IgD-negative memory B cell (primary cell): ENCODE data around the gene HERC2. TPM values are rescaled to one million over a fixed set of nuclear protein-coding genes. Genes with fewer than 3 reads are reported as not detected.
"Not testable (repeated sequence)": the region's sequence is repeated elsewhere in the genome, so short reads cannot be mapped to it uniquely, and the experiment has no call there.

Source experiments
- H3K27ac Mint-ChIP-seq, 3 donors: one replicate each; pipeline ENCODE4 v1.8.0; 2020 to 2022; ENCODE audit warnings: mild to moderate bottlenecking in 3 of 3, mixed read lengths in 3 of 3, moderate library complexity in 1 of 3
- H3K27me3 Mint-ChIP-seq: one replicate; pipeline ENCODE4 v1.8.0; 2021; ENCODE audit warnings: mixed read lengths
- H3K36me3 Mint-ChIP-seq: one replicate; pipeline ENCODE4 v1.8.0; 2020; ENCODE audit warnings: mild to moderate bottlenecking, mixed read lengths
- H3K4me1 Mint-ChIP-seq, 3 donors: one replicate each; pipeline ENCODE4 v1.8.0; 2020 to 2022; ENCODE audit warnings: mixed read lengths in 3 of 3, mild to moderate bottlenecking in 1 of 3
- H3K4me3 Mint-ChIP-seq, 4 donors: one replicate each; pipeline ENCODE4 v1.8.0; 2020 to 2022; ENCODE audit warnings: mild to moderate bottlenecking in 4 of 4, mixed read lengths in 4 of 4, moderate library complexity in 3 of 4
- H3K9me3 Mint-ChIP-seq, 3 donors: one replicate each; pipeline ENCODE4 v1.8.0; 2020 to 2021; ENCODE audit warnings: mixed read lengths in 3 of 3, mild to moderate bottlenecking in 1 of 3
- polyA plus RNA-seq: library from polyadenylated mRNA; unstranded; fragments of 300-500 nt; fragmentation: Illumina TruSeq; gene quantifications from one replicate; pipeline ENCODE4 v1.2.3, GENCODE V29; 2021

HERC2 gene
- polyA plus RNA-seq, 1 donor from 2014 or later: 7.8 TPM

DNA sequence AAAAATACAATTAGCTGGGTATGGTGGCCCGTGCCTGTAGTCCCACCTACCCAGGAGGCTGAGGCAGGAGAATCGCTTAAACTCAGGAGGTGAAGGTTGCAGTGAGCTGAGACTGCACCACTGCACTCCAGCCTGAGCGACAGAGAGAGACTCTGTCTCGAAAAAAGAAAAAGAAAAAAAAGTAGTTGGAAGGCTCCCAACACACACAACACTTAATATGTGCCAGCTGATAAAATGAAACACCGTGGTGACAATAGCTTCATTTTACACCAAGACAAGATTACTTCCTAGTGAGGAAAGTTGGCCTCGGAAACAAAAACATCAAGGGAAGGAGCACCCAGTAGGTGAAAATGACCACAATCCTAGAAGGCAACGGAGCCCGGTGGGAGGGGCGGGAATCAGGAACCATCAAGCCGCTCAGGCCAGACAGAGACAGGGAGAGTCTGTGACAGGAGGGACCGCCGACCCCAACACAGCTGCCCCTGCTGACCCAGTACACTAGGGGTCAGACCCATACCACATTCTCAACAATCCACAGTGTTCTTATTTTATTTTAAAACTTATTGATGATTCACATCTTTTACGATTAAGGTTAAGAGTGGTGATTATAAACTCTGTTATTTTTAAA is 168.4 kb downstream of the HERC2 start:
- H3K27ac Mint-ChIP-seq: peak overlapping the region in 1 of 3 donors; percentile 56
- no peaks in the 10 kb centered on the region for H3K4me1 Mint-ChIP-seq
- peaks cover 12 to 18% (median 12%) of the 10 kb centered on the region in 3 donors for H3K9me3 Mint-ChIP-seq

DNA sequence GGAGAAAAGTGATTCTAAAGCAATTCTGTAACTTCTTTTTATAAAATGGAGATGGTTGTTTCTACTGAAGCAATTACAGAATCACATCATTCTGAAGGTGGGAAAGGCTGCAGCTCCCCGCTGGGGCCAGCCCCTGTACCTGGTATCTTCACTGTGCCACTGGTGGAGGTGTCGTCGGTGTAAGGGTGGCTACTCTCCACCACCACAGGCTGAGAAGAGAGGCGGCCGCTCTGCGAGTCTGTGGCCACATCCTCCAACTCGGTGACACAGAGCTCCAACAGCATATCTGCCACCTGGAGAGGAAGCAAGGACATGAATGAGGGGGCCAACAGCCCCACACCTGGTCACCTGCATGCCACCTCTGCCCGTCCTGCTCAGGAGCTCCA is 169.4 kb downstream of the HERC2 start:
- not testable (repeated sequence) for H3K27ac Mint-ChIP-seq, H3K4me3 Mint-ChIP-seq, H3K4me1 Mint-ChIP-seq, H3K27me3 Mint-ChIP-seq
- H3K36me3 Mint-ChIP-seq: peaks cover 12% of the 10 kb centered on the region
- peaks cover 12 to 18% (median 13%) of the 10 kb centered on the region in 3 donors for H3K9me3 Mint-ChIP-seq

More for the DNA sequence above, 168.4 kb downstream of the HERC2 start:
- no peak overlapping the region for H3K4me3 Mint-ChIP-seq
- no peaks in the 10 kb centered on the region for H3K27me3 Mint-ChIP-seq
- H3K36me3 Mint-ChIP-seq: peaks cover 9% of the 10 kb centered on the region

- H3K9me3 Mint-ChIP-seq: peaks cover 12 to 18% (median 13%) of the 10 kb centered on the region in 3 donors
- not testable (repeated sequence) for H3K27me3 Mint-ChIP-seq, H3K4me1 Mint-ChIP-seq, H3K4me3 Mint-ChIP-seq
- H3K36me3 Mint-ChIP-seq: peaks cover 12% of the 10 kb centered on the region
- peak overlapping the region in 1 of 3 donors; percentile 3 for H3K27ac Mint-ChIP-seq
These were observed 170.0 kb downstream of the HERC2 start for GRCh38 chr15:28151864-28152537.

- Mint-ChIP-seq H3K27ac (peak overlapping the region in 1 of 3 donors; percentile 3), H3K4me3 (no peak overlapping the region), H3K36me3 (peaks cover 19% of the 10 kb centered on the region), H3K9me3 (peaks cover 11 to 18% (median 12%) of the 10 kb centered on the region in 3 donors), H3K4me1 (no peaks in the 10 kb centered on the region), H3K27me3 (no peaks in the 10 kb centered on the region)
These were observed 174.2 kb downstream of the HERC2 start for GRCh38 chr15:28147801-28148200.

GRCh38 chr15:28145419-28145818 is 176.6 kb downstream of the HERC2 start:
- not testable (repeated sequence) for H3K4me1 Mint-ChIP-seq, H3K4me3 Mint-ChIP-seq, H3K27me3 Mint-ChIP-seq, H3K27ac Mint-ChIP-seq
- Mint-ChIP-seq H3K36me3 (peaks cover 19% of the 10 kb centered on the region), H3K9me3 (peaks cover 8 to 15% (median 9%) of the 10 kb centered on the region in 3 donors)

- H3K27ac Mint-ChIP-seq: no peak overlapping the region
These were observed 181.9 kb downstream of the HERC2 start for GRCh38 chr15:28140062-28140461.

DNA sequence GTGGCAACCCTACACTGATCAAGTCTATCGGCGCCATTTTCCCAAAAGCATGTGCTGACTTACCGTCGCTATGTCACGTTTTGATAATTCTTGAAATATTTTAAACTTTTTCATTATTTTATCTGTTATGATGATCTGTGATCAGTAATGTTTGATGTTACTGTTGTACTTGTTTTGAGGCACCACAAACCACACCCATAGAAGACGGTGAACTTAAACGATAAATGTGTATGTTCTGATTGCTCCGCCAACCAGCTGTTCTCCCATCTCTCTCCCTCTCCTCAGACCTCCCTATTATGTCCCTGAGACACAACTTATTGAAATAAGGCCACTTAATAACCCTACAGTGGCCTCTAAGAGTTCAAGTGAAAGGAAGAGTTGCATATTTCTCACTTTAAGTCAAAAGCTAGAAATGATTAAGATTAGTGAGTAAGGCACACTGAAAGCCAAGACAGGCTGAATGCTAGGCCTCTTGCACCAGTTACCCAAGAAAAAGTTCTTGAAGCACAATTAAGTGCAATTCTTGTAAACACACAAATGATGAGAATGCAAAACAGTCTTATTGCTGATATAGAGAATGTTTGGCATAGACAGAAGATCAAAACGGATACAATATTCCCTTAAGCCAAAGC is 184.5 kb downstream of the HERC2 start:
- Mint-ChIP-seq H3K4me1 (peaks cover 7 to 29% (median 12%) of the 10 kb centered on the region in 3 donors), H3K36me3 (peaks cover 17% of the 10 kb centered on the region), H3K27ac (peak overlapping the region in 2 of 3 donors; percentile 59 to 65)
- not testable (repeated sequence) for H3K4me3 Mint-ChIP-seq, H3K9me3 Mint-ChIP-seq, H3K27me3 Mint-ChIP-seq

More at GRCh38 chr15:28140062-28140461, 181.9 kb downstream of the HERC2 start:
- Mint-ChIP-seq H3K4me1 (peaks cover 7 to 24% (median 12%) of the 10 kb centered on the region in 3 donors), H3K36me3 (peaks cover 19% of the 10 kb centered on the region), H3K9me3 (no peaks in the 10 kb centered on the region), H3K4me3 (no peak overlapping the region), H3K27me3 (no peaks in the 10 kb centered on the region)

- peaks cover 7 to 29% (median 12%) of the 10 kb centered on the region in 3 donors for H3K4me1 Mint-ChIP-seq
- peak overlapping the region in 1 of 4 donors; percentile 41 for H3K4me3 Mint-ChIP-seq
- not testable (repeated sequence) for H3K9me3 Mint-ChIP-seq, H3K27me3 Mint-ChIP-seq
- peaks cover 15% of the 10 kb centered on the region for H3K36me3 Mint-ChIP-seq
- H3K27ac Mint-ChIP-seq: peak overlapping the region in 1 of 3 donors; percentile 86
These were observed 185.6 kb downstream of the HERC2 start for GRCh38 chr15:28136236-28136904.

DNA sequence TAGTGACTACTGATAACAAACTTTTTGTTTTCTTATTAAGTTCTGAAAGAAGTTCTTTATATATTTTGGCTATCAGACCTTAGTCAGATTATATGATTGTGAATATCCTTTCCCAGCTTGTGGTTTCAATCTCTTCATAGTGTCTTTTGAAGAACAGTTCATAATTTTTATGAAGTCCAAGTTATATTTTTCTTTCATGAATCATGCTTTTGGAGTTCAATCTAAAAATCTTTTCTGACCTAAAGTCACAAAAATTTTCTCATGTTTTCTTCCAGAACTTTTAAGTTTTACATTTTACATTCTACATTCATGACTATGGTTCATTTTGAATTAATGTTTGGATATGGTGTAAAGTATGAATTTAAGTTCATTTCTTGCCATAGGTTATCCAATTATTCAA is 188.7 kb downstream of the HERC2 start:
- Mint-ChIP-seq H3K27me3 (no peaks in the 10 kb centered on the region), H3K36me3 (peaks cover 9% of the 10 kb centered on the region), H3K9me3 (no peaks in the 10 kb centered on the region), H3K4me1 (peaks cover 7 to 32% (median 12%) of the 10 kb centered on the region in 3 donors), H3K27ac (no peak overlapping the region), H3K4me3 (no peak overlapping the region)

GRCh38 chr15:28132524-28133275 is 189.3 kb downstream of the HERC2 start:
- H3K27ac Mint-ChIP-seq: peak overlapping the region in 1 of 3 donors; percentile 35
- H3K36me3 Mint-ChIP-seq: peaks cover 5% of the 10 kb centered on the region
- no peaks in the 10 kb centered on the region for H3K27me3 Mint-ChIP-seq
- H3K4me1 Mint-ChIP-seq: peaks cover 11 to 35% (median 16%) of the 10 kb centered on the region in 3 donors
- no peak overlapping the region for H3K4me3 Mint-ChIP-seq
- H3K9me3 Mint-ChIP-seq: no peaks in the 10 kb centered on the region

GRCh38 chr15:28131946-28132345 is 190.0 kb downstream of the HERC2 start:
- Mint-ChIP-seq H3K9me3 (no peaks in the 10 kb centered on the region), H3K27ac (no peak overlapping the region), H3K27me3 (no peaks in the 10 kb centered on the region), H3K36me3 (peaks cover 3% of the 10 kb centered on the region), H3K4me1 (peaks cover 11 to 34% (median 15%) of the 10 kb centered on the region in 3 donors), H3K4me3 (no peak overlapping the region)

- H3K4me1 Mint-ChIP-seq: peaks cover 9 to 29% (median 10%) of the 10 kb centered on the region in 3 donors
- H3K36me3 Mint-ChIP-seq: peaks cover 3% of the 10 kb centered on the region
These were observed 190.6 kb downstream of the HERC2 start for GRCh38 chr15:28131400-28131799.

GRCh38 chr15:28130651-28131050 is 191.3 kb downstream of the HERC2 start:
- Mint-ChIP-seq H3K9me3 (no peaks in the 10 kb centered on the region), H3K4me1 (peaks cover 8 to 29% (median 9%) of the 10 kb centered on the region in 3 donors), H3K27me3 (no peaks in the 10 kb centered on the region), H3K36me3 (peaks cover 3% of the 10 kb centered on the region), H3K27ac (no peak overlapping the region), H3K4me3 (no peak overlapping the region)

More at GRCh38 chr15:28131400-28131799, 190.6 kb downstream of the HERC2 start:
- Mint-ChIP-seq H3K27ac (no peak overlapping the region), H3K27me3 (no peaks in the 10 kb centered on the region), H3K4me3 (no peak overlapping the region), H3K9me3 (no peaks in the 10 kb centered on the region)

DNA sequence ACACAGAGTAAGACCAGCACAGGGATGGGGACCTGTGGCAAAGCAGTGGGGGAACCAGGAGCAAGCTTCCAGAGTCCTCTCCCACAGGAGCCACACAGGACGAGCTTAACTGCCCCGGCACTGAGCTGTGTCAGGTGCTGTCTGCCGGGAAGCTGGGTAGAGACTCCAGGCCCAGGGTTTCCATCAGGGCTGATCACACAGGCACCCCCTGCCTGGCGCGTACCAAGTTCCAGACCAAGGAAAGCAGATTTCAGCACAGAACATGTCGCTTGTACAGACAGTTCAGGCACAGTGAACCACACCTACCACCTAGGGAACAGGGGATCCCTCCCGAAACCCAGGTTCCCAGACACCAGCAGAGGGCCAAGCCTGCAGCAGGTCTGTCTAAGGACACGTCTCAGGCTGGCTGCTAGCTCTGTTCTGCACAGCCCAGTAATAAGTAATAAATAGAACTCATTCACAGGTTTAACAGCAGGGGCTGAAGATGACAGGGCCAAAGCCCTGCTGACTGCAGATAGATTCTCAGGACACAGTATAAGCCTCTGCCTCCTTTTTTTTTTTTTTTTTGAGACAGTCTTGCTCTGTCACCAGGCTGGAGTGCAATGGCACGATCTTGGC is 192.6 kb downstream of the HERC2 start:
- Mint-ChIP-seq H3K36me3 (peaks cover 5% of the 10 kb centered on the region), H3K4me3 (no peak overlapping the region), H3K27ac (peak overlapping the region in 1 of 3 donors; percentile 16), H3K27me3 (no peaks in the 10 kb centered on the region), H3K9me3 (no peaks in the 10 kb centered on the region), H3K4me1 (peaks cover 6 to 21% (median 9%) of the 10 kb centered on the region in 3 donors)
